ENCODE results near the gene NDUFV1.
"Not testable (repeated sequence)": the region's sequence is repeated elsewhere in the genome, so short reads cannot be mapped to it uniquely, and the experiment has no call there.

The NDUFV1 gene

DNA sequence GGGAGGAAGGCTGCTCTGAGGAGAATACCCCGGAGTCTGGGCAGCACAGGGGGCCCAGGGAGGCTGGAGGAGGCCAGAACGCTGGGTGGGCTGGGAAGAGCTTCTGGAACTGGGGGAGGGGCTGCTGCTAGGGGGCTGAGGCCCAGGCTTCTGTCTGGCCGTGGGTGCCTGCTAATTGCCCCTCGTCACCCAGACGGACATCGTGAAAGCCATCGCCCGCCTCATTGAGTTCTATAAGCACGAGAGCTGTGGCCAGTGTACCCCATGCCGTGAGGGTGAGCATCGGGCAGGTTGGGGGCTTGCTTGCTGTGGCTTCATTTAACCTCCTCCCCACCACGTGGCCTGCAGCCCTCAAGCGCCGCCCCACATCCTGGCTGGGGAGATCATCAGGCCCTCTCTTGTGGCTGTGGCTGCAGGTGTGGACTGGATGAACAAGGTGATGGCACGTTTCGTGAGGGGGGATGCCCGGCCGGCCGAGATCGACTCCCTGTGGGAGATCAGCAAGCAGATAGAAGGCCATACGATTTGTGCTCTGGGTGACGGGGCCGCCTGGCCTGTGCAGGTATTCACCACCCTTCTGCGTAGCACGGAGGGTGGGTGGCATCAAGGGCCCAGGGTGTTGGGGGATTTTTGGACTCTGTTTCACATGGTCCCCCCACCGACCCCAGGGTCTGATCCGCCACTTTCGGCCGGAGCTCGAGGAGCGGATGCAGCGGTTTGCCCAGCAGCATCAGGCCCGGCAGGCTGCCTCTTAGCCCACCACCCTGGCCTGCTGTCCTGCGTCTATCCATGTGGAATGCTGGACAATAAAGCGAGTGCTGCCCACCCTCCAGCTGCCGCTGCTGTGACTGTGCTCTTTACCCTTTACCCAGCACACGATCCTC is 5.2 kb downstream of the NDUFV1 start:
- DNase-seq (ENCODE audit: low spot score), result no peak

DNA sequence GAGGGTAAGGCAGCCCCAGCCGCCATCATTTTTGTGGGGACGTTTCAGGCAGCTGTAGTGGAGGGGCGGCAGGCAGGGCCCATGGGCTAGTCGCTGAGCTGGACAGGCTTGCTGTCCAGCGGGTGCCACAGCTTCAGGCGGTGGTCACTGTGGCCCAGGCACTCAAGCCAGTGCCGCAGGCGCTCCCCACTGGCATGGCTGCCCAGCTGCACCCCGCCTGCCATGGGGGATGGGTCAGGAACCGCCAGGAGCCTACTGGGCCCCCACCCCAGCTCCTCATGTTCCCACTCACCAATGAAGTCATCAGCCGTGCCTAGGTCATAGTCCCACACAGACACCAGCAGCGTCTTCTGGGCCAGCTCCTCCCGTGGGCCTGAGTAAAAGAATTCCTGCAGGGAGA is 6.0 kb downstream of the NDUFV1 start:
- DNase-seq (ENCODE audit: low spot score), result no peak

DNA sequence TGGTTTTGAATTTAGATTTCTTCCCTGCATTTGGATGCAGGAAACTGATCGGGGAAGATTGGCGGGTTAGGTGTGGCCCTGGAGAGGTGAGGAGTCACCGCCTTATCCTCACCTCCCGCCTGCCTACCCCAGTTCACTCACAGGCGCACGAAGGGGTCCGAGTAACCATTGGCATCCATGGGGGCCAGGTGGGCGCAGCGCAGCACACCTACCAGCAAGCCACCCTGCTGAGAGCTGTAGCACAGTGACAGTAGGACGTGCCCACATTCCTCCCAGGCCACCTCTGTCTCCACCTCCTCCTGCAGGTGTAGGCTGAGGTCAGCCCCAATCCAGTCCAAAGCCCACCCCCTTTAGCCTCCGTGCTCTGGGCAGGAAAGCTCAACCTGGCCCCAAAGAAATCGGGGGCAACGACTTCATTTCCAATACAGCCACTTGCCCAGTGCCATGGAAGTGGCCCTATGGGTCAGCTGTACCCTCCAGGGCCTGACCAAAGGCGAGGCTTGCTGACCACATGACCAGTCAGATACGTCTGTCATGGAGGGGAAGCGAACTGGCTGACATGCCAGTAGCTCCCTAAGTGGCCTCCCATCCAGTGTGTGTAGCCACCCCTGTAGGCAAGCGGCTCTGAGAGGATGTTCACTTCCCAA is 6.7 kb downstream of the NDUFV1 start:
- no peak for DNase-seq (ENCODE audit: low spot score)

DNA sequence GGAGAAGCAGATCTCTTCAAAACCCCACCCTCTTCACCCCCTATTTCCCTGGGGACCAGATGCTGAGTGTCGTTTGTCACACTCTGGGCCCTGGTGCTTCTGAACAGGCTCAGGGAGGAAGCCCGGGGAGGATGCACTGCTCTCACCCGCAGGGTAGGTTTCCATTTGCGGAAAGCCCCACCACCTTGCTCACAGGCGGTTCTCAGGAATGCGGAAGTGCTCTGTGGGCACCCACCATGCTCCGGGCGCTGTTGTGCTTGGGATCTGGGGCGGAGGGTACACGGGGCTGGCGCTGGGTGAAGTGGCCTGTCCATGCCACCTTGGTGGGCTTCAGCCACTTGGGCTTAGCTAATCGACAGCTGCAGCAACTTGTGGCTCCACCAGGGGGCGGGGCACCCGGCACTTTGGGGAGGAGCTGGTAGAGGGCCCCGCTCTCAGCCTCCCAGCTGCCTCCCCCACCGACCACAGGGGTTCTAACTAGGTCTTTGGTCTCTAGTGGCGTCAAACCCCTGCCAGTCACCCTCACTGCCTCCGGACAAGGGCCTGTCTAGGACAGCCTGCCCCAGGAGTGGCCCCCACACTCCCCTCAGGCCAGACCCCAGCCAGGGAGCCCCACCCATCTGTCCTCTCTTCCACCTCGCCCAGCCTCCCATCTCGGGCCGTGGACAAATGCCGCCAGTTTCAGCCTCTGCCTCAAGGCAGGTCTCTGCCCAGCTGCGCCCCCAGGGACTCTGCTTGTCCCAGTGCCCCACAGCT is 7.4 kb downstream of the NDUFV1 start:
- DNase-seq (ENCODE audit: low spot score), result peak; percentile 60

DNA sequence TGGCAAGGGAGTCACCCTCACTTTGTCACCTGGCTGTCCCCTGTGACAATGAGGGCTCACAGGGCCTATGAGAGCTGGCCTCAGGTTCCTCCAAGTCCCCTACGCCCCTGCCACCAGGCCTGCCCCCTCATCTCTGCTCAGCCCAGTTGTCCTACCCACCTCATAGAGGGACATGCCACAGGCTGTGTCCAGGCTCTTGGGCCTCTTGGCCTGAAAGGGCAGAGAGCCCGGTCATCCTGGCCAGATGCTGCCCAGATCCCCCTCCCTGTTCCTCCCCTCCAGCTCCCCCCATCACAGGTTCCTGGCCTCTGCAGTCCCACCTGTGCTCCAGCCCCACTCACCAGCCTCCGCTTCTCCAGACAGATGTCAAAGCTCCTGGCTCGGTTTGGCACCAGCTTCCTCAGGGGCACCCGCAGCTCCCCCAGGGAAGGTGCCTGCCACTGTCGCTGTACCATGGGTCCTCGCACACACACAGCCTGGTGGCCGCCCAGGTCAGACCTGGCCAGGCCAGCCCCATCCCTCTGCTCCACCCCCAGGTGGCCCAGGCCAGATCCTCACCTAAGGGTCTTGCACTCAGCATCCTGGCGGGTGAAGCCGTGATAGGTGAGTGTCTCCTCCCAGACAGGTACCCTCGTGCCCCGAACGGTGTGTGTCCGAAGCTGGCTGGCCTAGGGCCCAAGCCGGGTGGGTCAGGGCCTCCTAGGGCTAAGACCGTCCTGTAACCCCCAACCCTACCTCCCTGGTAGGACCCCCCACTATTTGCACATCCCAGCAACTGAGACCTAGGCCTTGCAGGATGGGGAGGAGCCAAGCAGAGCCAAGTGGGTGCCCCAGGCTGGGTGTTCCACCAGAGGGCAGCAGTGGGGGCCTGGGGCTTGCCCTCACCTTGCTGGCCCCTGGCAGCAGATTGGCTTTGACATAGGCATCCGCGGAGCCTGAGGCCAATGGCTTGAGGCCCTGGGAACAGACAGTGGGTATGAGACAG is 8.3 kb downstream of the NDUFV1 start:
- peak; percentile 19 for DNase-seq (ENCODE audit: low spot score)

DNA sequence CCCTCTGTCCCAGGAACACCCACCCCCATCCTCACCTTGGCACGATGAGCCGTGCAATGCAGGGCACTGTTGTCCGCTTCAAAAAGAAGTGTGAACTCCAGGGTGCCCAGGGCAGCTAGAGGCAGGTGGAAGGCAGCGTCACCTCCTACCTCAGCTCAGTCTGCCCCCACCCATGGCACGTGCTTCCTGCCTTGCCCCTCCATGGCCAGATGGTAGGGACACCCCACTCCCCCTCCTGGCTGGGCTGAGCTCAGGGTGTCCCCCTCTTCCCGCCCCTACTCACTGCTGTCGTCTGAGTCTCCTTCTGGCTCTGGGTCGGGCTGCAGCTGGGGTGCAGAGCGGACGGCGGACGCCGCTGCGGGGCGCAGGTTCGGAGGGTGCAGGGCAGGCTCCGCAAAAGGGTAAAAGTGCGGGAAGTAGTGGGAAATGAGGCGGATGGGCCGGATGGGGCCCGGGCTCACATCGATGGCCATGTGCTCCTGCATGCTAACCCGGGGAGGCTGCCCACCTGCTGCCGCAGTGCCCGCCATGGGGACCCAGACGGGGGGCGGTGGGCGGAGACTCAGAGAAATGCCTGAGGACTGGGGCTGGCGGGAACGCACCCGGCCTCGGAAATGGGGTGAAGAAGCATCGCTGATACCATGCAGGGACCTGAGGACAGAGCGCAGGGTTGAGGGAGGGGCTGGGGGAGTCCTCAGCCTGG is 9.1 kb downstream of the NDUFV1 start:
- DNase-seq (ENCODE audit: low spot score), result no peak

DNA sequence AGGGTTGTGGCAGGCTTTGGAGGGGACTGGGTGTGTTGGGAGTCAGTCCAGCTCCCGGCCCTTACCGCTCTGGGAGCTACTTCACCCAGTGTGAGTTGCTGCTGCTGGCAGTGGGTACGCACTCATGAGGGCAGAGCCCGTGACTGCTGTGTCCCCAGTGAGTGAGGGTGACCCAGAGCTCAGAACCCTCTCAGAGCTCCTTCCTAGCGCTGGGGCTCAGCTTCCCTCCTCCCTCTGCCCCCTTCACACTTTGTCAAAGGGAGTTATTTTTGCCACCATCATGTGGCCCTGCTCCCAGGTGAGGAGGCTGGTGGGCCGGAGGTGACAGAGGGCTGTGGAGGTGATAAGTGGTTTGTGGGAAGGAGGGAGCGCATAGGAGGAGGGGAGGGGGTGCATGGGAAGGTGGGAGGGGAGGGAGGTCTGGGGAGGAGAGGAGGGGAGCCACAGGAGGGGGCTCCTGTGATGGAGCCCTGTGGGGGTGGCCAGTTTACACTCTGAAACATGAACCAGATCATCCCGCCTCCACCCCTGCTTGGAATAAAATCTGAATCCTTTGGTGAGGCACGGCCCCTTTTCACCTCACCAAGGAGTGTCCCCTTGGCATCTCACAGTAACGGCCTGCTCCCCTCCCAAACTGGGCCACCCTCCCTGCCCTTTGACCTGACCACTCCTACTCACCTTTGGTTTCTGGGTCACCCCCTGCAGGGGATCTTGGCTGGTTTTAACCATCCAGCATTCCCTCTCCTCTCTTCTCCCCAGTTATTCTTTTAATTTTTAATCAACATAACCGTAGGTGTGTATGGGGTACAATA is 9.9 kb downstream of the NDUFV1 start:
- no peak for DNase-seq (ENCODE audit: low spot score)

DNA sequence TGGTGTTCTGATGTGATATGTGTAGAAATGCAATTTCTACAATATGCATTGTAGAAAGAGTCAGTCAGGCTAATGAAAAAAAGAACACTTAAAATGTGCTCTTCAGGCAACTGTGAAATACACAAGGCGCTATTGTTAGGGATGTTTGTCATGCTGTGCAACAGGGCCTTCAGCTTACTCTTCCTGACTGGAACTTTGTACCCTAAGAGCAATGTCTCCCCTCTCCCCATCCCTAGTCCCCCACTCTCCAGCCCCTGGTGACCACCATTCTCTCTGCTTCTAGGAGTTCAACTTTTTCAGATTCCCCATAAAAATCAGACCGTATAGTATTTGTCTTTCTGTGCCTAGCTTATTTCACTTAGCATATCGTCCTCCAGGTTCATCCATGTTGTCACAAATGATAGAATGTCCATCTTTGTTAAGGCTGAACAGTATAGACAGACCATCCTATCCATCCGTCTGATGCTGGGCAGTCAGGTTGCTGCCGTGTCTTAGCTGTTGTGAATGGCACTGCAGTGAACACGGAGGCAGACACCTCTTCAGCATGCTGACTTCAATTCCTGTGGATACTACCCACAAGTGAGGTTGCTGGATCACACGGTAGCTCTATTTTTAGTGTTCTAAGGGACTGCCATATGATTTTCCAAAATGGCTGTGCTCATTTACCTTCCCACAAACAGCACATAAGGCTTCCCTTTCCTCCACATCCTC is 10.7 kb downstream of the NDUFV1 start:
- DNase-seq (ENCODE audit: low spot score), result no peak

DNA sequence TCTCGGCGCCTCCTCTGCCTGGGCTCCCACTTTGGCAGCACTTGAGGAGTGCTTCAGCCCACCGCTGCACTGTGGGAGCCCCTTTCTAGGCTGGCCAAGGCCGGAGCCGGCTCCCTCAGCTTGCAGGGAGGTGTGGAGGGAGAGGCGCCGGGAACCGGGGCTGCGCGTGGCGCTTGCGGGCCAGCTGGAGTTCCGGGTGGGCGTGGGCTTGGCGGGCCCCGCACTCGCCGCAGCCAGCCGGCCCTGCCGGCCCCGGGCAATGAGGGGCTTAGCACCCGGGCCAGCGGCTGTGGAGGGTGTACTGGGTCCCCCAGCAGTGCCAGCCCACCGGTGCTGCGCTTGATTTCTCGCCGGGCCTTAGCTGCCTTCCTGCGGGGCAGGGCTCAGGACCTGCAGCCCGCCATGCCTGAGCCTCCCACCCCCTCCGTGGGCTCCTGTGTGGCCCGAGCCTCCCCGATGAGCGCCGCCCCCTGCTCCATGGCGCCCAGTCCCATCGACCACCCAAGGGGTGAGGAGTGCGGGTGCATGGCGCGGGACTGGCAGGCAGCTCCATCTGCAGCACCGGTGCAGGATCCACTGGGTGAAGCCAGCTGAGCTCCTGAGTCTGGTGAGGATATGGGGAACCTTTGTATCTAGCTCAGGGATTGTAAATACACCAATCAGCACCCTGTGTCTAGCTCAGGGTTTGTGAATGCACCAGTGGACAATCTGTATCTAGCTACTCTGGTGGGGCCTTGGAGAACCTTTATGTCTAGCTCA is 12.3 kb downstream of the NDUFV1 start:
- not testable (repeated sequence) for DNase-seq (ENCODE audit: low spot score)

DNA sequence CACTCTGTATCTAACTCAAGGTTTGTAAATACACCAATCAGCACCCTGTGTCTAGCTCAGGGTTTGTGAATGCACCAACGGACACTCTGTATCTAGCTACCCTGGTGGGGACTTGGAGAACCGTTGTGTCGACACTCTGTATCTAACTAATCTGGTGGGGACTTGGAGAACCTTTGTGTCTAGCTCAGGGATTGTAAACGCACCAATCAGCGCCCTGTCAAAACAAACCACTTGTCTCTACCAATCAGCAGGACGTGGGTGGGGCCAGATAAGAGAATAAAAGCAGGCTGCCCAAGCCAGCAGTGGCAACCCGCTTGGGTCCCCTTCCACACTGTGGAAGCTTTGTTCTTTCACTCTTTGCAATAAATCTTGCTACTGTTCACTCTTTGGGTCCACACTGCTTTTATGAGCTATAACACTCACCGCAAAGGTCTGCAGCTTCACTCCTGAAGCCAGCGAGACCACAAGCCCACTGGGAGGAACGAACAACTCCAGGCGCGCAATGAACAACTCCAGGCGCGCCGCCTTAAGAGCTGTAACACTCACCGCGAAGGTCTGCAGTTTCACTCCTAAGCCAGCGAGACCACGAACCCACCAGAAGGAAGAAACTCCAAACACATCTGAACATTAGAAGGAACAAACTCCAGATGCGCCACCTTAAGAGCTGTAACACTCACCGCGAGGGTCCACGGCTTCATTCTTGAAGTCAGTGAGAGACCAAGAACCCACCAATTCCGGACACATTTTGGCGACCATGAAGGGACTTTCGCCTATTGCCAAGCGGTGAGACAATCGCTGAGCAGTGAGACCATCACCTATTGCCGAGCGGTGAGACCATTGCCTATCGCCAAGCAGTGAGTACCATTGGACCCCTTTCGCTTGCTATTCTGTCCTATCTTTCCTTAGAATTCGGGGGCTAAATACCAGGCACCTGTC is 13.2 kb downstream of the NDUFV1 start:
- not testable (repeated sequence) for DNase-seq (ENCODE audit: low spot score)

DNA sequence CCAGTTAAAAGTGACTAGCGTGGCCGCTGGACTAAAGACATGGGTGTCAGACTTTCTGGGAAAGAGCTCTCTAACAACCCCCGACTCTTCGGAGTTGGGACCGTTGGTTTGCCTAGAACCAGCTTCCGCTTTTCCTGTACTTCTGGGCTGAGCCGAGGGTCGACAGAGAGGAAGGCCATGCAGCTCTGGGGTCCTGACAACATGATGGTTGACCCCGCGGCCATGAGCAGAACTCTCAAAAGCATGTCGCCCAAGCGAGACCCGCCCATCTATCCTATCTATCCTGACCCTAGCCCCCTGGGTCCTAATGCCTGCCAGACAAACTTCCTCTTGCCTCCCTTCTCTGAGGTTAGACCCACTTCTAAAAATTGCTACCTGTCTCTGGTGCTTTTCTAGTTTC is 13.9 kb downstream of the NDUFV1 start:
- DNase-seq (ENCODE audit: low spot score), result not testable (repeated sequence)

DNA sequence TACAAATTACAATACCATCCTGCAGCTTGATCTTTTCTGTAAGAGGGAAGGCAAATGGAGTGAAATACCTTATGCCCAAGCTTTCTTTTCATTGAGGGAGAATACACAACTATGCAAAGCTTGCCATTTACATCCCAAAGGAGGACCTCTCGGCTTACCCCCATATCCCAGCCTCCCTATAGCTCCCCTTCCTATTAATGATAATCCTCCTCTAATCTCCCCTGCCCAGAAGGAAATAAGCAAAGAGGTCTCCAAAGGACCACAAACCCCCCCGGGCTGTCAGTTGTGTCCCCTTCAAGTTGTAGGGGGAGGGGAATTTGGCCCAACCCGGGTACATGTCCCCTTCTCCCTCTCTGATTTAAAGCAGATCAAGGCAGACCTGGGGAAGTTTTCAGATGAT is 15.2 kb downstream of the NDUFV1 start:
- not testable (repeated sequence) for DNase-seq (ENCODE audit: low spot score)

DNA sequence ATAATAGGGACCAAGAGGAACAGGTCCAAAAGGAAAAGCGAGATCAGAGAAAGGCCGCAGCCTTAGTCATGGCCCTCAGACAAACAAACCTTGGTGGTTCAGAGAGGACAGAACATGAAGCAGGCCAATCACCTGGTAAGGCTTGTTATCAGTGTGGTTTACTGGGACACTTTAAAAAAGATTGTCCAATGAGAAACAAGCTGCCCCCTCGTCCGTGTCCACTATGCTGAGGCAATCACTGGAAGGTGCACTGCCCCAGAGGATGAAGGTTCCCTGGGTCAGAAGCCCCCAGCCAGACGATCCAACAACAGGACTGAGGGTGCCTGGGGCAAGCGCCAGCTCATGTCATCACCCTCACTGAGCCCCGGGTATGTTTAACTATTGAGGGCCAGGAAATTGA is 16.2 kb downstream of the NDUFV1 start:
- not testable (repeated sequence) for DNase-seq (ENCODE audit: low spot score)

DNA sequence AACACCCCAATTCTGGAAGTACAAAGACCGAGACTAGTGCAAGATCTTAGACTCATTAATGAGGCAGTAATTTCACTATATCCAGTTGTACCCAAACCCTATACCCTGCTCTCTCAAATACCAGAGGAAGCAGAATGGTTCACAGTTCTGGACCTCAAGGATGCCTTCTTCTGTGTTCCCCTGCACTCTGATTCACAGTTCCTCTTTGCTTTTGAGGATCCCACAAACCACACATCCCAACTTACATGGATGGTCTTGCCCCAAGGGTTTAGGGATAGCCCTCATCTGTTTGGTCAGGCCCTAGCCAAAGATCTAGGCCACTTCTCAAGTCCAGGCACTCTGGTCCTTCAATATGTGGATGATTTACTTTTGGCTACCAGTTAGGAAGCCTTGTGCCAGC is 17.1 kb downstream of the NDUFV1 start:
- DNase-seq (ENCODE audit: low spot score), result not testable (repeated sequence)

DNA sequence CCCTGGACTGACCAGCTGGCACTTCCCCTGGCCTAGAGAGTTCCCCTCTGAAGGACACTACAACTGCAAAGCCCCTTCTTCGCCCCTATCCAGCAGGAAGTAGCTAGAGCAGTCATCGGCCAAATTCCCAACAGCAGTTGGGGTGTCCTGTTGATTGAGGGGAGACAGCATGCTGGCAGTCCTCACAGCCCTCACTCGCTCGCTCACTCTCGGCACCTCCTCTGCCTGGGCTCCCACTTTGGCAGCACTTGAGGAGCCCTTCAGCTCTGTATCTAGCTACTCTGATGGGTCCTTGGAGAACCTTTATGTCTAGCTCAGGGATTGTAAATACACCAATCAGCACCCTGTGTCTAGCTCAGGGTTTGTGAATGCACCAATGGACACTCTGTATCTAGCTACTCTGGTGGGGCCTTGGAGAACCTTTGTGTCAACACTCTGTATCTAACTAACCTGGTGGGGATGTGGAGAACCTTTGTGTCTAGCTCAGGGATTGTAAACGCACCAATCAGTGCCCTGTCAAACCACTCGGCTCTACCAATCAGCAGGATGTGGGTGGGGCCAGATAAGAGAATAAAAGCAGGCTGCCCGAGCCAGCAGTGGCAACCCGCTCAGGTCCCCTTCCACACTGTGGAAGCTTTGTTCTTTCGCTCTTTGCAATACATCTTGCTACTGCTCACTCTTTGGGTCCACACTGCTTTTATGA is 19.5 kb downstream of the NDUFV1 start:
- not testable (repeated sequence) for DNase-seq (ENCODE audit: low spot score)

DNA sequence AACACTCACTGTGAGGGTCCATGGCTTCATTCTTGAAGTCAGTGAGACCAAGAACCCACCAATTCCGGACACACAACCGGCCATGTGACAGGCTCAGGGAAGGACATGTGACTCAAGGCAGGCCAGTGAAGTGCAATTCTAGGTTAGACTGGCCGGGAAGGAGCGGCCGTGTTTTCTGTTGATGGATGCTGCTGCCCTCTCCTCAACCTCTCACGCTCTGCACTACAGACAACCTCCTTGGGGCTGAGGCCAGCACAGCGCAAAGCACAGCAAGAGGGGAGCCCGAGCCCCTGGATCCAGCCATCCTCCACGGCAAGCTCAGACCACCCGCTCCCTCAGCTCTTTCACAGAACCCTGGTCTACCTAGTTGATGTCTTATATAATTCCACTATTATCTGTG is 20.2 kb downstream of the NDUFV1 start:
- no peak for DNase-seq (ENCODE audit: low spot score)

DNA sequence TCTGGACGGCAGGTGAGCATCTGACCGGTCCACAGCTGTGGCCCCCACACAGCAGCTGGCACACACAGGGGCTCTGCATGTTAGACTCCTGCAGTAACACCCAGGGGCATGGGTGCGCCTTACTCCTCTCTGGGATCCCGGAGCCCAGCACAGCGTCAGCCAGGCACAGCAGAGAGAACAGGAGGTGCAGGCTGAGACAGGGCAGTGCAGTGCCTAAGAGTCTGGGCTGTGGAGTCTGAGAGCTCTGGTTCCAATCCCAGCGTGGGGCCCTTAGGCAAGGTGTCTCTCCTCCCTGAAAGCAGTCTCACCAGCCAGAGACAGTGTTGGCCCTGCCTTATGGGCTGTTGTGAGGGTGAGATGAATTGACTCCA is 20.7 kb downstream of the NDUFV1 start:
- no peak for DNase-seq (ENCODE audit: low spot score)
